T-helper 2 cell treated with Interferon-gamma antibody and Interleukin-4, amounts not matched to agents 100 ng/mL and 5 ng/mL, for 36 hours (primary cell): ENCODE data around the gene TRABD. TPM values are rescaled to one million over a fixed set of nuclear protein-coding genes. Genes with fewer than 3 reads are reported as not detected.

ENCODE experiments used
- intact Hi-C: fragments of 100-400 bp; cut with micrococcal nuclease; formaldehyde crosslinking; loops from one replicate; pipeline ENCODE4 v1.15.1; 2023
- total RNA-seq: library from RNA; stranded (reverse); gene quantifications from 2 replicates; pipeline ENCODE4 v1.2.3, GENCODE V29; 2022

TRABD gene
- total RNA-seq, 1 donor from 2014 or later: 140 TPM

- intact Hi-C loops: loop anchor here (5.0 kb wide), 2 partner anchors 55 to 260 kb away; no protein-coding TSS in a partner anchor
Measured at GRCh38 chr22:50186761-50187523, 1.2 kb downstream of the TRABD start.

- intact Hi-C loops: loop anchor here (5.0 kb wide), 2 partner anchors 54 to 261 kb away; no protein-coding TSS in a partner anchor
Measured at GRCh38 chr22:50188356-50188755, 2.6 kb downstream of the TRABD start.

GRCh38 chr22:50189184-50189848 lies 3.6 kb downstream of the TRABD start:
- intact Hi-C loops: loop anchor here (5.0 kb wide), 2 partner anchors 53 to 262 kb away; no protein-coding TSS in a partner anchor

- intact Hi-C loops: loop anchor here (5.0 kb wide), 2 partner anchors 52 to 263 kb away; no protein-coding TSS in a partner anchor
Measured at GRCh38 chr22:50189849-50190181, 4.1 kb downstream of the TRABD start.

- intact Hi-C loops: no loop called here
Measured at GRCh38 chr22:50190182-50190940, 4.6 kb downstream of the TRABD start.

GRCh38 chr22:50190941-50191741 lies 5.4 kb downstream of the TRABD start:
- intact Hi-C loops: loop anchor here (1.0 kb wide), 2 partner anchors 9 to 42 kb away; no protein-coding TSS in a partner anchor

- intact Hi-C loops: no loop called here
Measured at GRCh38 chr22:50192436-50193204, 6.9 kb downstream of the TRABD start.

- intact Hi-C loops: no loop called here
Measured at GRCh38 chr22:50193621-50194020, 7.9 kb downstream of the TRABD start.

- intact Hi-C loops: no loop called here
Measured at GRCh38 chr22:50194037-50194805, 8.5 kb downstream of the TRABD start.

- intact Hi-C loops: no loop called here
Measured at GRCh38 chr22:50196256-50196655, 10.5 kb downstream of the TRABD start.

GRCh38 chr22:50197000-50197800 lies 11.5 kb downstream of the TRABD start:
- intact Hi-C loops: no loop called here

GRCh38 chr22:50197856-50198623 lies 12.3 kb downstream of the TRABD start:
- intact Hi-C loops: no loop called here

- intact Hi-C loops: no loop called here
Measured at GRCh38 chr22:50198624-50199017, 12.9 kb downstream of the TRABD start.

- intact Hi-C loops: no loop called here
Measured at GRCh38 chr22:50199251-50199721, 13.6 kb downstream of the TRABD start.

GRCh38 chr22:50199829-50200460 lies 14.2 kb downstream of the TRABD start:
- intact Hi-C loops: loop anchor here (1.0 to 2.0 kb wide), 3 partner anchors 9 to 429 kb away; partner anchors contain the start of genes ARSA and TRABD

- intact Hi-C loops: loop anchor here (1.0 to 2.0 kb wide), 3 partner anchors 9 to 428 kb away; partner anchors contain the start of genes ARSA and TRABD
Measured at GRCh38 chr22:50200461-50201190, 14.9 kb downstream of the TRABD start, which contains the start of gene SELENOO. Gene SELENOO, plus strand, starts transcription at chr22:50201011. Its CDS starts 26 bp downstream, at chr22:50201037.
